A673 (cell line): ENCODE results near the gene TUBB4A. TPM values are rescaled to one million over a fixed set of nuclear protein-coding genes. Genes with fewer than 3 reads are reported as not detected.

Experiments
- BruUV-seq: library from RNA; stranded (reverse); fragments of 400-500 nt; replicated peaks from 2 replicates; lab custom pipeline; 2021; lab: Mats Ljungman, UMichigan
- CTCF ChIA-PET: fragments of 300-600 bp; sonication (Branson Sonifier 250); formaldehyde crosslinking; loops from one replicate; lab custom pipeline; 2022; ENCODE audit warnings: antibody characterized with exemption; lab: Charles Lee
- POLR2A ChIA-PET: fragments of 300-600 bp; sonication (Branson Sonifier 250); formaldehyde crosslinking; loops from one replicate; lab custom pipeline; 2022; ENCODE audit warnings: antibody characterized with exemption; ENCODE audit not compliant: low non-redundant PET; lab: Charles Lee
- DNase-seq: peaks from one replicate; pipeline ENCODE4 v3.0.0-alpha.2; 2015; ENCODE audit warnings: low spot score
- H3K27ac ChIP-seq: fragments of 200-600 bp; sonication (generic); 2 replicates; pipeline ENCODE4 v1.5.1; 2016; ENCODE audit warnings: mixed run types, low read depth, mild to moderate bottlenecking, mixed read lengths, antibody characterized with exemption, low read length; ENCODE audit not compliant: poor library complexity, severe bottlenecking
- H3K27me3 ChIP-seq: fragments of 200-600 bp; sonication (generic); replicated peaks from 2 replicates; pipeline ENCODE4 v1.6.1; 2017; ENCODE audit warnings: mixed run types, low read depth, mild to moderate bottlenecking, mixed read lengths, antibody characterized with exemption, low read length; ENCODE audit not compliant: insufficient read depth, poor library complexity
- H3K36me3 ChIP-seq: fragments of 200-600 bp; sonication (generic); 2 replicates; pipeline ENCODE4 v1.6.1; 2016; ENCODE audit warnings: mixed run types, mild to moderate bottlenecking, mixed read lengths, antibody characterized with exemption, low read length; ENCODE audit not compliant: insufficient read depth, poor library complexity, severe bottlenecking
- H3K4me1 ChIP-seq: fragments of 200-600 bp; sonication (generic); 2 replicates; pipeline ENCODE4 v1.6.1; 2017; ENCODE audit warnings: mixed run types, mild to moderate bottlenecking, mixed read lengths, antibody characterized with exemption, low read length; ENCODE audit not compliant: insufficient read depth, poor library complexity, severe bottlenecking
- H3K4me3 ChIP-seq: fragments of 200-600 bp; sonication (generic); 2 replicates; pipeline ENCODE4 v1.5.1; 2016; ENCODE audit warnings: low read depth, mixed run types, mild to moderate bottlenecking, mixed read lengths, low read length; ENCODE audit not compliant: poor library complexity, severe bottlenecking
- H3K9me3 ChIP-seq: fragments of 200-600 bp; sonication (generic); 2 replicates; pipeline ENCODE4 v1.6.1; 2016; ENCODE audit warnings: mixed run types, low read depth, mild to moderate bottlenecking, mixed read lengths, antibody characterized with exemption, low read length; ENCODE audit not compliant: poor library complexity, severe bottlenecking
- CTCF ChIP-seq: fragments of 300-800, 200-600 bp; sonication (generic); conservative IDR thresholded peaks from 2 replicates; pipeline ENCODE4 v1.5.1; 2017; ENCODE audit warnings: low read depth, mild to moderate bottlenecking, antibody characterized with exemption, low read length, moderate library complexity, mixed read lengths
- EZH2 ChIP-seq: fragments of 200-600 bp; sonication (generic); IDR thresholded peaks from 2 replicates; pipeline ENCODE4 v1.6.1; 2017; ENCODE audit warnings: borderline replicate concordance, low read depth, mild to moderate bottlenecking, mixed read lengths, antibody characterized with exemption, low read length; ENCODE audit not compliant: poor library complexity, severe bottlenecking
- intact Hi-C: fragments of 100-400 bp; cut with micrococcal nuclease; formaldehyde crosslinking; loops from one replicate; pipeline ENCODE4 v1.10.0; 2022; ENCODE audit not compliant: unreplicated experiment
- total RNA-seq: library from RNA; stranded (reverse); gene quantifications from 2 replicates; pipeline ENCODE4 v1.2.3, GENCODE V29; 2021

Gene TUBB4A
- total RNA-seq, 1 experiment from 2014 or later = 27.0 TPM

- POLR2A ChIA-PET = interaction anchor here (0.5 kb wide), 1 partner anchor 316 kb away, joined by 9 read pairs; no protein-coding TSS in a partner anchor
- Histone ChIP-seq H3K27me3 (peaks cover 15% of the 10 kb centered on the region), H3K36me3 (no peaks in the 10 kb centered on the region), H3K9me3 (no peaks in the 10 kb centered on the region), H3K4me1 (peaks cover 3% of the 10 kb centered on the region), H3K4me3 (no peak overlapping the region), H3K27ac (no peak overlapping the region)
- intact Hi-C loops = no loop called here
- BruUV-seq = no TSS peak
- CTCF ChIA-PET = no interaction called here
- no peak for DNase-seq
- TF ChIP-seq EZH2 (no peak), CTCF (no peak)
Observed at GRCh38 chr19:6465006-6465405, 37.1 kb downstream of the TUBB4A start.

- no peaks in the 10 kb centered on the region for H3K9me3 ChIP-seq
- POLR2A ChIA-PET = no interaction called here
- peaks cover 15% of the 10 kb centered on the region for H3K27me3 ChIP-seq
- peaks cover 3% of the 10 kb centered on the region for H3K4me1 ChIP-seq
- no peak for TF ChIP-seq EZH2
- TF ChIP-seq CTCF = no peak
- no TSS peak for BruUV-seq
- no peak within 1 kb of the TSS for H3K27ac ChIP-seq
- H3K4me3 ChIP-seq = no peak within 1 kb of the TSS
- intact Hi-C loops = no loop called here
- H3K36me3 ChIP-seq = no peaks in the 10 kb centered on the region
- no peak for DNase-seq
- CTCF ChIA-PET = no interaction called here
Observed at GRCh38 chr19:6464070-6464873, 37.8 kb downstream of the TUBB4A start, which contains the start of gene CRB3. Gene CRB3, plus strand, starts transcription at chr19:6464271. Its CDS starts 431 bp downstream, at chr19:6464702.

GRCh38 chr19:6460099-6460884, 41.8 kb downstream of the TUBB4A start:
- Histone ChIP-seq H3K4me1 (peaks cover 13% of the 10 kb centered on the region), H3K4me3 (peak overlapping the region; percentile 80), H3K27me3 (peaks cover 11% of the 10 kb centered on the region), H3K9me3 (no peaks in the 10 kb centered on the region), H3K36me3 (peaks cover 3% of the 10 kb centered on the region), H3K27ac (peak overlapping the region; percentile 64)
- BruUV-seq = no TSS peak
- DNase-seq = peak; percentile 100
- peak; percentile 66 for TF ChIP-seq CTCF
- no peak for TF ChIP-seq EZH2
- ChIA-PET POLR2A (no interaction called here), CTCF (interaction anchor here (0.7 kb wide), 1 partner anchor 56 kb away, joined by 4 read pairs; no protein-coding TSS in a partner anchor)
- intact Hi-C loops = no loop called here
